Osteoblast (primary cell): ENCODE results near the gene AK8. TPM values are rescaled to one million over a fixed set of nuclear protein-coding genes. Genes with fewer than 3 reads are reported as not detected.

Experiments used
- DNase-seq: peaks from one replicate; pipeline ENCODE4 v3.0.0; 2011; ENCODE audit warnings: low spot score, mixed read lengths; ENCODE audit not compliant: insufficient read length; ENCODE audit errors: missing footprints
- H2AFZ ChIP-seq: 2 replicates; pipeline ENCODE4 v1.6.0; 2011; ENCODE audit warnings: mild to moderate bottlenecking, low read length
- H3K27ac ChIP-seq: 2 replicates; pipeline ENCODE4 v1.5.1; 2011; ENCODE audit warnings: mild to moderate bottlenecking, low read depth, low read length, moderate library complexity
- H3K27me3 ChIP-seq: 2 replicates; pipeline ENCODE4 v1.6.0; 2012; ENCODE audit warnings: mild to moderate bottlenecking, control low read depth, inconsistent platforms, low read length, moderate library complexity; ENCODE audit not compliant: insufficient read depth
- H3K36me3 ChIP-seq: 2 replicates; pipeline ENCODE4 v1.5.1; 2011; ENCODE audit warnings: mild to moderate bottlenecking, low read length, control low read depth, moderate library complexity; ENCODE audit not compliant: insufficient read depth
- H3K4me1 ChIP-seq: 2 replicates; pipeline ENCODE4 v1.5.1; 2011; ENCODE audit warnings: mild to moderate bottlenecking, low read length, control low read depth, moderate library complexity; ENCODE audit not compliant: insufficient read depth
- H3K4me2 ChIP-seq: 2 replicates; pipeline ENCODE4 v1.6.0; 2011; ENCODE audit warnings: mild to moderate bottlenecking, low read length; ENCODE audit not compliant: insufficient read depth
- H3K4me3 ChIP-seq: fragments of 200-600 bp; sonication (generic); 3 replicates; pipeline ENCODE4 v1.5.1; 2012; ENCODE audit warnings: mild to moderate bottlenecking, low read length, inconsistent platforms; ENCODE audit not compliant: insufficient read depth
- H3K79me2 ChIP-seq: 2 replicates; pipeline ENCODE4 v1.6.0; 2012; ENCODE audit warnings: mild to moderate bottlenecking, low read length, control low read depth, inconsistent platforms; ENCODE audit not compliant: insufficient read depth
- H3K9me3 ChIP-seq: 2 replicates; pipeline ENCODE4 v1.5.1; 2011; ENCODE audit warnings: low read depth, low read length, control low read depth
- H4K20me1 ChIP-seq: 2 replicates; pipeline ENCODE4 v1.6.0; 2012; ENCODE audit warnings: mild to moderate bottlenecking, low read length, control low read depth; ENCODE audit not compliant: insufficient read depth
- total RNA-seq: library from RNA; depleted of rRNA; stranded (reverse); fragments of >200 nt; gene quantifications from 2 replicates; pipeline ENCODE4 v1.2.3, GENCODE V29; 2012
- TF ChIP-seq, protein P1 (sequence below): IDR thresholded peaks from 2 replicates; pipeline ENCODE4 v1.5.1; 2011; ENCODE audit warnings: mild to moderate bottlenecking, low read depth, low read length, moderate library complexity; ENCODE audit errors: extremely low read depth

The AK8 gene
- total RNA-seq, 1 donor = 1.1 TPM

GRCh38 chr9:132726576-132727130, 151.4 kb downstream of the AK8 start:
- H3K4me1 ChIP-seq = no peaks in the 10 kb centered on the region
- no peak for DNase-seq

GRCh38 chr9:132725306-132725705, 152.8 kb downstream of the AK8 start:
- TF ChIP-seq, protein P1, sequence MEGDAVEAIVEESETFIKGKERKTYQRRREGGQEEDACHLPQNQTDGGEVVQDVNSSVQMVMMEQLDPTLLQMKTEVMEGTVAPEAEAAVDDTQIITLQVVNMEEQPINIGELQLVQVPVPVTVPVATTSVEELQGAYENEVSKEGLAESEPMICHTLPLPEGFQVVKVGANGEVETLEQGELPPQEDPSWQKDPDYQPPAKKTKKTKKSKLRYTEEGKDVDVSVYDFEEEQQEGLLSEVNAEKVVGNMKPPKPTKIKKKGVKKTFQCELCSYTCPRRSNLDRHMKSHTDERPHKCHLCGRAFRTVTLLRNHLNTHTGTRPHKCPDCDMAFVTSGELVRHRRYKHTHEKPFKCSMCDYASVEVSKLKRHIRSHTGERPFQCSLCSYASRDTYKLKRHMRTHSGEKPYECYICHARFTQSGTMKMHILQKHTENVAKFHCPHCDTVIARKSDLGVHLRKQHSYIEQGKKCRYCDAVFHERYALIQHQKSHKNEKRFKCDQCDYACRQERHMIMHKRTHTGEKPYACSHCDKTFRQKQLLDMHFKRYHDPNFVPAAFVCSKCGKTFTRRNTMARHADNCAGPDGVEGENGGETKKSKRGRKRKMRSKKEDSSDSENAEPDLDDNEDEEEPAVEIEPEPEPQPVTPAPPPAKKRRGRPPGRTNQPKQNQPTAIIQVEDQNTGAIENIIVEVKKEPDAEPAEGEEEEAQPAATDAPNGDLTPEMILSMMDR = no peak
- H3K4me1 ChIP-seq = no peaks in the 10 kb centered on the region

More at GRCh38 chr9:132726576-132727130, 151.4 kb downstream of the AK8 start:
- Histone ChIP-seq H3K27ac (no peak overlapping the region), H4K20me1 (no peaks in the 10 kb centered on the region), H3K4me3 (no peak overlapping the region), H3K27me3 (peaks cover 8% of the 10 kb centered on the region), H2AFZ (no peak overlapping the region), H3K36me3 (no peaks in the 10 kb centered on the region), H3K9me3 (no peaks in the 10 kb centered on the region), H3K79me2 (no peaks in the 10 kb centered on the region), H3K4me2 (no peak overlapping the region)
- TF ChIP-seq, protein P1 = no peak

GRCh38 chr9:132723809-132724208, 154.3 kb downstream of the AK8 start:
- Histone ChIP-seq H3K27ac (no peak overlapping the region), H3K9me3 (no peaks in the 10 kb centered on the region), H3K4me3 (no peak overlapping the region), H3K4me1 (no peaks in the 10 kb centered on the region), H4K20me1 (no peaks in the 10 kb centered on the region), H3K36me3 (no peaks in the 10 kb centered on the region), H3K4me2 (no peak overlapping the region), H3K27me3 (peaks cover 8% of the 10 kb centered on the region), H3K79me2 (no peaks in the 10 kb centered on the region), H2AFZ (no peak overlapping the region)
- TF ChIP-seq, protein P1 = no peak
- DNase-seq = no peak

More at GRCh38 chr9:132725306-132725705, 152.8 kb downstream of the AK8 start:
- H3K4me2 ChIP-seq = no peak overlapping the region
- no peaks in the 10 kb centered on the region for H3K36me3 ChIP-seq
- H3K27ac ChIP-seq = no peak overlapping the region
- no peak overlapping the region for H2AFZ ChIP-seq
- no peaks in the 10 kb centered on the region for H3K79me2 ChIP-seq
- no peaks in the 10 kb centered on the region for H3K9me3 ChIP-seq
- no peak for DNase-seq
- no peaks in the 10 kb centered on the region for H4K20me1 ChIP-seq
- H3K4me3 ChIP-seq = no peak overlapping the region
- H3K27me3 ChIP-seq = peaks cover 4% of the 10 kb centered on the region

- Histone ChIP-seq H3K4me3 (no peak overlapping the region), H3K4me2 (no peak overlapping the region), H3K79me2 (no peaks in the 10 kb centered on the region), H3K36me3 (no peaks in the 10 kb centered on the region), H2AFZ (no peak overlapping the region), H3K4me1 (no peaks in the 10 kb centered on the region), H3K27ac (no peak overlapping the region), H4K20me1 (no peaks in the 10 kb centered on the region), H3K27me3 (peaks cover 7% of the 10 kb centered on the region), H3K9me3 (no peaks in the 10 kb centered on the region)
- DNase-seq = no peak
- TF ChIP-seq, protein P1 = no peak
Observed at GRCh38 chr9:132722564-132723065, 155.5 kb downstream of the AK8 start.
